Measurements from ENCODE around the gene PITX3.

PITX3 gene

GRCh38 chr10:102241444-102242117 lies at the start of gene PITX3:
Gene PITX3, minus strand, starts transcription at chr10:102241512. Its CDS starts 9,432 bp downstream, at chr10:102232080.
- Histone ChIP-seq H3K9ac (ENCODE audit: insufficient read length, low read depth) (peak within 1 kb of the TSS; percentile 25), H3K4me1 (ENCODE audit: insufficient read depth, insufficient read length) (peaks cover 2% of the 10 kb centered on the region), H3K4me3 (ENCODE audit: insufficient read length, low read depth) (peak within 1 kb of the TSS; percentile 53), H3K9me3 (ENCODE audit: insufficient read depth, low read length) (no peaks in the 10 kb centered on the region), H3K36me3 (ENCODE audit: insufficient read depth, insufficient read length, low read length) (no peaks in the 10 kb centered on the region), H3K27me3 (ENCODE audit: insufficient read depth, insufficient read length) (peaks cover 54% of the 10 kb centered on the region)
- TF ChIP-seq ZNF274 (IDR thresholded peaks at IDR 0.05; ENCODE audit: low read depth, low read length) (no peak), SUZ12 (IDR thresholded peaks at IDR 0.05; ENCODE audit: extremely low read depth, insufficient read depth, insufficient read length) (no peak)
- peak; percentile 78 for DNase-seq (ENCODE audit: low read depth, low spot score)

DNA sequence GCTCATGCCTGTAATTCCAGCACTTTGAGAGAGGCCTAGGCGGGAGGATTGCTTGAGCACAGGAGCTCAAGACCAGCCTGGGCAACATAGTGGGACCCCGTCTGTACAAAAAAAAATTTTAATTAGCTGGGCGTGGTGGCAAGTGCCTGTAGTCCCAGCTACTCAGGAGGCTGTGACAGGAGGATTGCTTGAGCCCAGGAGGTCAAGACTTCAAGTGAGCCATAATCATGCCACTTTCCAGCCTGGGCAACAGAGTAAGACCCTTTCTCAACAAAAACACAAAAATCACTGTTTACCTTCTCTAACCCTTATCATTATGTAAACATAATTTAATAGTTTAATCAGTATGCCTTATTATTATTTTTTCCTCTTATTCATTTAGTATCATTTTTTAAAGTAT lies 48.5 kb upstream of the PITX3 start:
- no peak for DNase-seq (ENCODE audit: low read depth, low spot score)
- Histone ChIP-seq H3K27me3 (ENCODE audit: insufficient read depth, insufficient read length) (no peaks in the 10 kb centered on the region), H3K9ac (ENCODE audit: insufficient read length, low read depth) (no peak overlapping the region), H3K36me3 (ENCODE audit: insufficient read depth, insufficient read length, low read length) (peaks cover 12% of the 10 kb centered on the region), H3K9me3 (ENCODE audit: insufficient read depth, low read length) (no peaks in the 10 kb centered on the region), H3K4me1 (ENCODE audit: insufficient read depth, insufficient read length) (no peaks in the 10 kb centered on the region), H3K4me3 (ENCODE audit: insufficient read length, low read depth) (no peak overlapping the region)
- no peak for TF ChIP-seq ZNF274 (IDR thresholded peaks at IDR 0.05; ENCODE audit: low read depth, low read length)

GRCh38 chr10:102289356-102289755 lies 48.0 kb upstream of the PITX3 start:
- Histone ChIP-seq H3K4me1 (ENCODE audit: insufficient read depth, insufficient read length) (no peaks in the 10 kb centered on the region), H3K9ac (ENCODE audit: insufficient read length, low read depth) (no peak overlapping the region), H3K4me3 (ENCODE audit: insufficient read length, low read depth) (no peak overlapping the region), H3K36me3 (ENCODE audit: insufficient read depth, insufficient read length, low read length) (peaks cover 12% of the 10 kb centered on the region), H3K27me3 (ENCODE audit: insufficient read depth, insufficient read length) (no peaks in the 10 kb centered on the region), H3K9me3 (ENCODE audit: insufficient read depth, low read length) (no peaks in the 10 kb centered on the region)
- no peak for DNase-seq (ENCODE audit: low read depth, low spot score)
- TF ChIP-seq SUZ12 (IDR thresholded peaks at IDR 0.05; ENCODE audit: extremely low read depth, insufficient read depth, insufficient read length) = no peak
- TF ChIP-seq YY1 (IDR thresholded peaks at IDR 0.05; ENCODE audit: insufficient read depth, insufficient read length) = no peak
- no peak for TF ChIP-seq ZNF274 (IDR thresholded peaks at IDR 0.05; ENCODE audit: low read depth, low read length)

- Histone ChIP-seq H3K27me3 (ENCODE audit: insufficient read depth, insufficient read length) (no peaks in the 10 kb centered on the region), H3K4me1 (ENCODE audit: insufficient read depth, insufficient read length) (no peaks in the 10 kb centered on the region), H3K9me3 (ENCODE audit: insufficient read depth, low read length) (no peaks in the 10 kb centered on the region), H3K36me3 (ENCODE audit: insufficient read depth, insufficient read length, low read length) (peaks cover 15% of the 10 kb centered on the region), H3K4me3 (ENCODE audit: insufficient read length, low read depth) (no peak overlapping the region), H3K9ac (ENCODE audit: insufficient read length, low read depth) (no peak overlapping the region)
- DNase-seq (ENCODE audit: low read depth, low spot score) = no peak
- TF ChIP-seq YY1 (IDR thresholded peaks at IDR 0.05; ENCODE audit: insufficient read depth, insufficient read length) (no peak), ZNF274 (IDR thresholded peaks at IDR 0.05; ENCODE audit: low read depth, low read length) (no peak), SUZ12 (IDR thresholded peaks at IDR 0.05; ENCODE audit: extremely low read depth, insufficient read depth, insufficient read length) (no peak)
Observed at GRCh38 chr10:102287991-102288390, 46.7 kb upstream of the PITX3 start.

DNA sequence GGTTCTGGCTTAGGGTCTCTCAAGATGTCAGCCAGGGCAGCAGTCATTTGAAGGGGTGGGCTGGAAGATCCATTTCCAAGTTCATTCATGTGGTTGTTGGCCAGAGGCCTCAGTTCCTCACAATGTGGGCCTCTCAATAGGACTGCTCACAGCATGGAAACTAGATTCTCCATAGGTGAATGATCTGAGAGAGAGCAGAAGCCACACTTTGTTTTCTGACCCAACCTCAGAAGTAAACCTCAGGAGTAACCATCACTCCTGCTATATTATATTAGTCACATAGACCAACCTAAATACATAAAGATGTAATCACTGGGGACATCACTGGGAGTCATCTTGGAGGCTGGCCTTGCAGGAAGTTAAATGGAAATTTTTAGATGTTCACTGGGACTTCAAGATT lies 46.2 kb upstream of the PITX3 start:
- Histone ChIP-seq H3K9ac (ENCODE audit: insufficient read length, low read depth) (no peak overlapping the region), H3K27me3 (ENCODE audit: insufficient read depth, insufficient read length) (no peaks in the 10 kb centered on the region), H3K4me3 (ENCODE audit: insufficient read length, low read depth) (no peak overlapping the region), H3K4me1 (ENCODE audit: insufficient read depth, insufficient read length) (no peaks in the 10 kb centered on the region), H3K36me3 (ENCODE audit: insufficient read depth, insufficient read length, low read length) (peaks cover 15% of the 10 kb centered on the region), H3K9me3 (ENCODE audit: insufficient read depth, low read length) (no peaks in the 10 kb centered on the region)
- no peak for TF ChIP-seq YY1 (IDR thresholded peaks at IDR 0.05; ENCODE audit: insufficient read depth, insufficient read length)
- TF ChIP-seq ZNF274 (IDR thresholded peaks at IDR 0.05; ENCODE audit: low read depth, low read length) = no peak
- no peak for TF ChIP-seq SUZ12 (IDR thresholded peaks at IDR 0.05; ENCODE audit: extremely low read depth, insufficient read depth, insufficient read length)
- no peak for DNase-seq (ENCODE audit: low read depth, low spot score)

DNA sequence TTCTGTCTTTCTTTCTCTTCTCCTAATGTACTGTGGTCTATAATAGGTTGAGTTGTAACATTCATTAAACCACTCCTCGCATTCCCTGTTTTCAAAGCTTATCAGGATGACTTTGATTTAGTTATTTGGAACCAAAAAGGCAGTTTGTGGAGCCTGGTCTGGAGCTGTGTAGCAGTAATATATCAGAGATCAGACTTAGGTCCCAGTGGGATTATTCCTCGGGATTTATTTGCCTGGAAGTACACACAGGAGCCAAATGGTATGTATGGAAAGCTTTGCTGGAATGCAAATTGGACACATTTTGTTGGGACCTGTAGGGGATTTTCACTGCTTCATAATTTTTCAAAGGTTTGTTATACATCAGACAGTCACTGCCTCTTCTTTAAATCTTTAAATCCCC lies 44.9 kb upstream of the PITX3 start:
- H3K9ac ChIP-seq (ENCODE audit: insufficient read length, low read depth) = no peak overlapping the region
- H3K27me3 ChIP-seq (ENCODE audit: insufficient read depth, insufficient read length) = no peaks in the 10 kb centered on the region
- no peak overlapping the region for H3K4me3 ChIP-seq (ENCODE audit: insufficient read length, low read depth)
- DNase-seq (ENCODE audit: low read depth, low spot score) = no peak
- H3K4me1 ChIP-seq (ENCODE audit: insufficient read depth, insufficient read length) = no peaks in the 10 kb centered on the region
- H3K9me3 ChIP-seq (ENCODE audit: insufficient read depth, low read length) = no peaks in the 10 kb centered on the region
- TF ChIP-seq SUZ12 (IDR thresholded peaks at IDR 0.05; ENCODE audit: extremely low read depth, insufficient read depth, insufficient read length) (no peak), ZNF274 (IDR thresholded peaks at IDR 0.05; ENCODE audit: low read depth, low read length) (no peak), YY1 (IDR thresholded peaks at IDR 0.05; ENCODE audit: insufficient read depth, insufficient read length) (no peak)
- H3K36me3 ChIP-seq (ENCODE audit: insufficient read depth, insufficient read length, low read length) = peaks cover 11% of the 10 kb centered on the region

DNA sequence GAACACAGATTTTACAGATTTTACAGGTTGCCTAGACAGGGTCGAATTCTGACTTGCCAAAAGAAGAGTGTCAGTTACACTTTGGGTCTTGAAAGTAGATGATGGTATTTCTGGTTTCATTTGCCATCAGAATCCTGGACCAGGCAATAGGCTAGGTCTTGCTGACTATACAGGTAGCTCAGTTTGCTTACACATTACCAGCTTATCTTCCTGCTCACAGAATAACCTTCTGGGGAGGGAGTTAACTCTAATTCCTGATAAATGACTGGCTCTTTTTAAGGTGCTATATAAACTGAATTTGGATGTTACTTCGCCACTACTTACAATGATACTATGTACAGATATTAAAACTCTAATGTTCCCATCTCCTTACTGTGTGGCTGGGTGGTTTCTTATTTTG lies 43.8 kb upstream of the PITX3 start:
- H3K4me3 ChIP-seq (ENCODE audit: insufficient read length, low read depth) = no peak overlapping the region
- no peaks in the 10 kb centered on the region for H3K9me3 ChIP-seq (ENCODE audit: insufficient read depth, low read length)
- DNase-seq (ENCODE audit: low read depth, low spot score) = no peak
- no peaks in the 10 kb centered on the region for H3K27me3 ChIP-seq (ENCODE audit: insufficient read depth, insufficient read length)
- H3K4me1 ChIP-seq (ENCODE audit: insufficient read depth, insufficient read length) = no peaks in the 10 kb centered on the region
- peaks cover 11% of the 10 kb centered on the region for H3K36me3 ChIP-seq (ENCODE audit: insufficient read depth, insufficient read length, low read length)
- TF ChIP-seq SUZ12 (IDR thresholded peaks at IDR 0.05; ENCODE audit: extremely low read depth, insufficient read depth, insufficient read length) = no peak
- TF ChIP-seq ZNF274 (IDR thresholded peaks at IDR 0.05; ENCODE audit: low read depth, low read length) = no peak
- no peak for TF ChIP-seq YY1 (IDR thresholded peaks at IDR 0.05; ENCODE audit: insufficient read depth, insufficient read length)
- H3K9ac ChIP-seq (ENCODE audit: insufficient read length, low read depth) = no peak overlapping the region
